PFSK-1 (cell line): ENCODE data around the gene CLTA.

Experiments used
- FOXP2 ChIP-seq: optimal IDR thresholded peaks from 2 replicates; pipeline ENCODE3; 2011; ENCODE audit warnings: borderline replicate concordance, control low read depth, inconsistent platforms; ENCODE audit not compliant: insufficient read depth; ENCODE audit errors: extremely low read length, extremely low read depth
- POLR2AphosphoS5 ChIP-seq: IDR thresholded peaks from 2 replicates; pipeline ENCODE4 v1.6.1; 2012; ENCODE audit warnings: low read depth, mild to moderate bottlenecking, control low read depth, low read length, moderate library complexity
- SIN3A ChIP-seq: IDR thresholded peaks from 2 replicates; pipeline ENCODE4 v1.6.1; 2012; ENCODE audit warnings: mild to moderate bottlenecking, low read length, moderate library complexity, borderline replicate concordance; ENCODE audit not compliant: insufficient read depth
- TAF1 ChIP-seq: IDR thresholded peaks from 2 replicates; pipeline ENCODE4 v1.6.1; 2012; ENCODE audit warnings: low read length, control low read depth, borderline replicate concordance; ENCODE audit not compliant: insufficient read depth
- TF ChIP-seq, protein P1 (sequence below), 2 experiments: IDR thresholded peaks; 2 replicates each; pipeline versions ENCODE4 v1.6.1 to v1.8.0; 2011 to 2012; ENCODE audit warnings: low read depth in 2 of 2, low read length in 2 of 2, control low read depth in 1 of 2, inconsistent platforms in 1 of 2, mild to moderate bottlenecking in 1 of 2, moderate library complexity in 1 of 2; ENCODE audit not compliant: insufficient read depth in 1 of 2

The CLTA gene

DNA sequence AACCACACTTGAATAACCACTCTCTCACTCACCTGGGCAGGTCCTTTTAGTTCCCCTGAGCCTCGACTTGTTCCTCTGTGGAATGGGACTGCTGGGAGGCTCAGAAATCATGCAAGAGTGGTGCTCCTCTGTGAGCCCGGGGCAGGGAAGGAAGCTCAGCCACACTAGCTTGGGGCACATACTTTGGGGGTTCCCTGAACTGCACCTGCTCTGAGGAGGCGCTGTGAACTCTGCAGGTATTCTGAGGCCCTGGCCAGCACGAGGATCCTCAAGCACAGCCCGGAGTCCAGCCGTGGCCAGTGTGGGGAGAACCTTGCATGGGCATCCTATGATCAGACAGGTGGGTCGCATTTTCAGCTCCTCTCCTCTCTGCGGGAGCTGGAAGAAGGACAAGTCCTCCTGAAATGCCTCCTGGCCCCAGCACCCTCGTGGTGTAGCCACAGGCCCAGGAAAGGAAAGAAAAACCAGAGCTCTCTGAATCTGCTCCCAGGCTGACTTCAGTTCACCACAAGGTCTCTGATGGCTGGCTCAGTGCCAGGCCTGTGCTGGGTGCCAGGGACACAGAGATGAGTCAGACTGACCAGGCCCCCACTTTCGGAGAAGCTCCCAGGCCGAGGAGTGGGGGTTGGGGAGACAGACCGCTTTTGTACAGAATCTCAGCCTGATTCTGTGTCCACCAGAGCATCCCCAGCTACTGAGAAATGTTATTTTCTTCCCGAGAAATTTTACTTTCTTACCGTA, 42.2 kb upstream of the CLTA start:
- TF ChIP-seq TAF1 (no peak), SIN3A (no peak), POLR2AphosphoS5 (no peak), FOXP2 (no peak)

DNA sequence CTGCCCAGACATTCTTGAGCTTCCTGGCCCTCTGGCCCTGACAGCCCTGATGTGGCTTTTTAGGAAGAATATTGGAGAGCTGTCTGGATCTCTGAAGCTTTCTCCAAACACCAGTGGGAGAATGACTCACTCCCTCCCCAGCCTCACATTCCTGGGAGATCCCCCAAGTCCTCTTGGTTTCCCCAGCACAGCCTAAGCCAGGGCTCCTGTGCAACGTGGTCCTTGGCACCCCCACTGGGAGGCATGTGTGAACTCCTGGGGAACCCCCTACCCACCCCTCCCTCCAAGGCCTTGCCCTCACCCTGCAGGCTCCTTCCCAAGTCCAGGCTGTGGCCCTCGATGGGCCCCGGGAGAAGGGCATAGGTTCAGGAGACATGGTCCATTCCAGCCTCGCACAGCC, 41.5 kb upstream of the CLTA start:
- TF ChIP-seq SIN3A (no peak), TAF1 (no peak), FOXP2 (no peak), POLR2AphosphoS5 (no peak)
- TF ChIP-seq, protein P1, sequence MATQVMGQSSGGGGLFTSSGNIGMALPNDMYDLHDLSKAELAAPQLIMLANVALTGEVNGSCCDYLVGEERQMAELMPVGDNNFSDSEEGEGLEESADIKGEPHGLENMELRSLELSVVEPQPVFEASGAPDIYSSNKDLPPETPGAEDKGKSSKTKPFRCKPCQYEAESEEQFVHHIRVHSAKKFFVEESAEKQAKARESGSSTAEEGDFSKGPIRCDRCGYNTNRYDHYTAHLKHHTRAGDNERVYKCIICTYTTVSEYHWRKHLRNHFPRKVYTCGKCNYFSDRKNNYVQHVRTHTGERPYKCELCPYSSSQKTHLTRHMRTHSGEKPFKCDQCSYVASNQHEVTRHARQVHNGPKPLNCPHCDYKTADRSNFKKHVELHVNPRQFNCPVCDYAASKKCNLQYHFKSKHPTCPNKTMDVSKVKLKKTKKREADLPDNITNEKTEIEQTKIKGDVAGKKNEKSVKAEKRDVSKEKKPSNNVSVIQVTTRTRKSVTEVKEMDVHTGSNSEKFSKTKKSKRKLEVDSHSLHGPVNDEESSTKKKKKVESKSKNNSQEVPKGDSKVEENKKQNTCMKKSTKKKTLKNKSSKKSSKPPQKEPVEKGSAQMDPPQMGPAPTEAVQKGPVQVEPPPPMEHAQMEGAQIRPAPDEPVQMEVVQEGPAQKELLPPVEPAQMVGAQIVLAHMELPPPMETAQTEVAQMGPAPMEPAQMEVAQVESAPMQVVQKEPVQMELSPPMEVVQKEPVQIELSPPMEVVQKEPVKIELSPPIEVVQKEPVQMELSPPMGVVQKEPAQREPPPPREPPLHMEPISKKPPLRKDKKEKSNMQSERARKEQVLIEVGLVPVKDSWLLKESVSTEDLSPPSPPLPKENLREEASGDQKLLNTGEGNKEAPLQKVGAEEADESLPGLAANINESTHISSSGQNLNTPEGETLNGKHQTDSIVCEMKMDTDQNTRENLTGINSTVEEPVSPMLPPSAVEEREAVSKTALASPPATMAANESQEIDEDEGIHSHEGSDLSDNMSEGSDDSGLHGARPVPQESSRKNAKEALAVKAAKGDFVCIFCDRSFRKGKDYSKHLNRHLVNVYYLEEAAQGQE (IDR thresholded peaks at IDR 0.05; ENCODE audit: insufficient read depth in 1 of 2, low read depth in 2 of 2, low read length in 2 of 2), result no peak

DNA sequence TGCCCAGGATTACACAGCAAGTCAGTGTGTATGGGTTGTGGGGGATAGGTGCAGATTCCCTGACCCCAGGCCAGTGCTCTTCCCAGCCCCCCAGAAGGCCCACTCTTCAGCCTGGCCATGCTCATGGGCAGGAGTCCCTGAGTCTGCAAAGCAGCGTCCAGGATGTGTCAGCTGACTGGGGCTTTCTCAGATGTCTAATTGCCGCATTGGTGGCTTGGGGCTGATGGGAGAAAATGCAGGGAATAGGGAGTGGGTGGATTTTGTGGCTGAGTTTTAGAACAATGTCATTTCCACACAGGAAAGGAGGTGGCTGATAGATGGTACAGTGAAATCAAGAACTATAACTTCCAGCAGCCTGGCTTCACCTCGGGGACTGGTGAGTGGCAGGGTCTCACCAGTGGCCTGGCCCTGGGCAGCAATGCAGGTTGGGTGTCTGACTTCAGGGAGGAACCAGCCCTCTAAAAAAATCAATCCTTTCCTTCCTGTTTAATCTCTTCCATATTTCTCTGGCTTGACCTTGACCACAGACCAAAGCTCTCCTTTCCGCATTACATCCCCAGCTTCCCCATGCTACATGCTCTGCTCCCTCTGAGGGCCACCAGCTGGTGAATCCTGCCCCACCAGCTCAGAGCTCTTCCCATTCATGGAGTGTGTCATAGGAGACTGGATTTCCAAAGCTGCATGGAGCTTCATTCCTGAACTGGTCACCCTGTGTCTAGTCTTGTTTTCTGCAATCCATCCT, 40.0 kb upstream of the CLTA start:
- TF ChIP-seq TAF1 (no peak), SIN3A (no peak), FOXP2 (no peak), POLR2AphosphoS5 (no peak)
- TF ChIP-seq, protein P1 (IDR thresholded peaks at IDR 0.05; ENCODE audit: insufficient read depth in 1 of 2, low read depth in 2 of 2, low read length in 2 of 2), result no peak

DNA sequence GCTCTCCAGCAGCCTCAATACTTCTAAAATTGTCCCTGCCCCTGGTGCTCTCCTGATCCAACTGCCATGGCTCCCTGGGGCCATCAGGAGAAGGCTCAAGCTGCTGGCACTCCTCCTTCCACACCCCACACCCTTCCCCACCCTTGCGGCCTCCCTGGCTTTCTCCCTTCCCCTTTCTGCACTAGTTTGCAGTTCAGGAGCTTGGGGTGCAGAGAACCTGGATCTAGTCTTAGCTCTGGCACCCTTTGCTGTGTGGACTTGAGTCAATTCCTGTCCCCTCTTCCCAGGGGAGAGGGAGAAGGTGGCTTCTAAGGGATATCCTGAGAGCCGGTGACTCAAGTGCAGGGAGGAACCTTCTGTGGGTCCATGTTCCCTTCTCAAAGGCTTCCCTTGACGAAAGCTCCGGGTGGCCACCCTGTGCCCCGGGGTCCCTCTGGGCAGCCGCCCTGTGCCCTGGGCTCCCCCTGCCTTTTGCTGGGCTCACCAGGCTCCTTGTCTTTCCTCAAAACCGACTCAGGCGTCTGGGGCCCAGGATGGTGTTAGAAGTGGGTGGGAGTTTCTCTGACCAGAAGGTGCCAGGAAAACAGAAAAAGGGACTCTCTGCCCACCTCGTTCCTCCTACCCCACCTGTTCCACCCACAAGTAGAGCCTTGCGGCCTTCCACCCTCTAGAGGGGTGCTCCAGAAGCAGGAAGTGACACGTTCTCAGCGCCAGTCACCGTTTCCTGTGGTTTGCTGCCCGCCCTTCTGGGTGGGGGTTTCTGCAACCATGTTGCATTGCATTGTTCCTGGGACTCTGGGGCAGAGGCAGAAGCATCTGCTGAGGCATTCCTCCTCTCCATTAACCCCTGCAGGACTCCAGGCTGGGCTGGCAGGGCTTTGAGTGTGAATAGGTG, 39.2 kb upstream of the CLTA start:
- TF ChIP-seq, protein P1 (IDR thresholded peaks at IDR 0.05; ENCODE audit: insufficient read depth in 1 of 2, low read depth in 2 of 2, low read length in 2 of 2), result no peak
- TF ChIP-seq FOXP2, result no peak
- TF ChIP-seq POLR2AphosphoS5, result no peak
- TF ChIP-seq SIN3A, result no peak
- no peak for TF ChIP-seq TAF1

DNA sequence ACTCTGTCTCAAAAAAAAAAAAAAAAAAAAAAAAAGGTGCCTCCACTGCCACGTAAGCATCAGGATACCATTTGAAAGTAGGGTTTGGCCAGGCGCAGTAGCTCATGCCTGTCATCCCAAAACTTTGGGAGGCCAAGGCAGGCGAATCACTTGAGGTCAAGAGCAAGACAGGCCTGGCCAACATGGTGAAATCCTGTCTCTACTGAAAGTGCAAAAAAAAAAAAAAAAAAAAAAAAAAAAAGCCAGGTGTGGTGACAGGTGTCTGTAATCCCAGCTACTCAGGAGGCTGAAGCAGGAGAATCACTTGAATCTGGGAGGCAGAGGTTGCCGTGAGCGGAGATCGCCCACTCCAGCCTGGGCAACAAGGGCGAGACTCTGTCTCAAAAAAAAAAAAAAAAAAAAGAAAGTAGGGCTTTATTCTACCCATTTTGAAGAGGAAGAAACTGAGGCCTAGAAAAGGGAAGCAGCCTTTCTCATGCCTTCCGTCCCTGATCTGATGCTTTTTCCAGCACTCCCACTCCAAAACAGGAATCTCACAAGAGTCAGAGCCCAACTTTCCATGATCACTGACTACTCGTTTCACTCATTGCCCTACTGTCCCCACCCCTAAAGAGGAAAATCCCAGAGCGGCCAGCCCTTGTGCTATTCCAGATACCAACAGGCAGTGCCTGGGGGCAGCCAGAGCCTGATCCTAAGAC, 37.8 kb upstream of the CLTA start:
- no peak for TF ChIP-seq POLR2AphosphoS5
- TF ChIP-seq, protein P1 (IDR thresholded peaks at IDR 0.05; ENCODE audit: insufficient read depth in 1 of 2, low read depth in 2 of 2, low read length in 2 of 2), result no peak
- TF ChIP-seq SIN3A, result no peak
- no peak for TF ChIP-seq TAF1
- no peak for TF ChIP-seq FOXP2
